Heart right ventricle (tissue), 16 donors: Measurements from ENCODE around the gene OS9. TPM values are rescaled to one million over a fixed set of nuclear protein-coding genes. Genes with fewer than 3 reads are reported as not detected.

ENCODE experiments used
- ATAC-seq, 8 donors: fragments of 200-7000 bp; cut with Tn5 transposase; one replicate each; pipeline ENCODE4 v1.9.1; 2020; ENCODE audit warnings: mild to moderate bottlenecking in 8 of 8, moderate library complexity in 8 of 8, moderate number of reproducible peaks in 1 of 8
- DNase-seq, 2 donors: peaks; one replicate each; pipeline ENCODE4 v3.0.0-alpha.2; 2020
- H3K27ac ChIP-seq, 10 donors: fragments of 200-600 bp; sonication (generic) in 2 of 10; one replicate each; pipeline versions ENCODE4 v1.5.0 to v1.8.0; 2020 to 2022; ENCODE audit warnings: mild to moderate bottlenecking in 3 of 10
- H3K27me3 ChIP-seq, 7 donors: fragments of 200-600 bp; one replicate each; pipeline ENCODE4 v1.8.0; 2021 to 2022; ENCODE audit warnings: mild to moderate bottlenecking in 2 of 7
- H3K36me3 ChIP-seq, 9 donors: fragments of 200-600 bp; sonication (generic) in 1 of 9; one replicate each; pipeline versions ENCODE4 v1.5.0 to v1.8.0; 2020 to 2022; ENCODE audit warnings: mild to moderate bottlenecking in 2 of 9
- H3K4me1 ChIP-seq, 9 donors: fragments of 200-600 bp; sonication (generic) in 1 of 9; one replicate each; pipeline versions ENCODE4 v1.5.0 to v1.8.0; 2020 to 2022; ENCODE audit warnings: mild to moderate bottlenecking in 4 of 9
- H3K4me3 ChIP-seq, 10 donors: fragments of 200-600 bp; sonication (generic) in 2 of 10; one replicate each; pipeline versions ENCODE4 v1.5.0 to v1.8.0; 2020 to 2022; ENCODE audit warnings: mild to moderate bottlenecking in 7 of 10, moderate library complexity in 2 of 10
- H3K9me3 ChIP-seq, 11 donors: fragments of 200-600 bp in 10 of 11; sonication (generic) in 2 of 11; one replicate each; pipeline versions ENCODE4 v1.5.0 to v1.8.0; 2013 to 2022; ENCODE audit warnings: mild to moderate bottlenecking in 2 of 11, control low read depth in 1 of 11, moderate library complexity in 1 of 11
- WGBS, 2 donors: extraction: QIAGEN DNeasy Blood & Tissue Kit; methylation state at CpG; one replicate each; pipeline ENCODE4 v1.1.7; 2013; ENCODE audit warnings: inconsistent platforms in 1 of 2; 5-methylcytosine and 5-hydroxymethylcytosine counted together
- intact Hi-C, 10 donors: fragments of 100-400 bp; cut with DNase I; formaldehyde crosslinking; loops; one replicate each; pipeline versions ENCODE4 v1.11.1 to v1.14.2; 2022
- polyA plus RNA-seq, 2 donors: library from polyadenylated mRNA; stranded (reverse); fragments of 200-250 nt; gene quantifications; one replicate each; pipeline ENCODE4 v1.2.3, GENCODE V29; 2013
- total RNA-seq, 10 donors: library from RNA; stranded (reverse); fragmentation: NEBNext Ultra II Directional in 3 of 10; extraction: Animal tissue kit (Norgen Biotek cat#: 25700) in 3 of 10; gene quantifications; one replicate each; pipeline versions ENCODE4 v1.2.1 to v1.2.4, GENCODE V29; 2021 to 2023
- TF ChIP-seq, protein P1 (sequence below), 9 donors: fragments of 200-600 bp; sonication (generic) in 2 of 9; IDR thresholded peaks; one replicate each; pipeline versions ENCODE4 v1.5.0 to v1.8.0; 2021 to 2022; ENCODE audit warnings: antibody characterized with exemption in 9 of 9, mild to moderate bottlenecking in 5 of 9, moderate library complexity in 1 of 9
- donor health status: Arrhythmogenic right ventricular cardiomyopathy.
- donor health status: ischemic (EF 13 %, LVEDD 7.1; RV severe dilation, severe dysfunction).
- donor health status: healthy with polysubstance abuse.
- donor health status: DM: no; HTN: yes; CAD: no.
- donor health status: DM: no; HTN: no; CAD: no.
- donor health status: ischemic (EF 25% LVEDD 6.9; RV normal size, moderate dysfunction).
- donor health status: ischemic (EF 25% LVEDD 5.7; RV mildly dilated, moderate dysfunction).
- donor health status: healthy.
- donor health status: DM: yes; HTN: yes; CAD: no.
- donor health status: Ischemic cardiomyopathy.
- donor health status: ischemic (EF 35%, LVEDD 5.7; RV mildly dilated, moderate dysfunction).
- donor health status: nonischemic (EF 11% LVEDD 7.7; RV severe dilation, severe dysfunction).
- donor health status: DM: yes; HTN: yes; CAD: no.
- donor health status: PGD.
- donor health status: ischemic (EF 29% LVEDD 5.4; RV normal size, mild dysfunction).
- donor health status: nonischemic (EF 23%, LVEDD 6.1; RV moderate dilation, normal function).

The OS9 gene
- total and polyA plus RNA-seq, 12 donors, result 84.9 to 181 (median 113) TPM

DNA sequence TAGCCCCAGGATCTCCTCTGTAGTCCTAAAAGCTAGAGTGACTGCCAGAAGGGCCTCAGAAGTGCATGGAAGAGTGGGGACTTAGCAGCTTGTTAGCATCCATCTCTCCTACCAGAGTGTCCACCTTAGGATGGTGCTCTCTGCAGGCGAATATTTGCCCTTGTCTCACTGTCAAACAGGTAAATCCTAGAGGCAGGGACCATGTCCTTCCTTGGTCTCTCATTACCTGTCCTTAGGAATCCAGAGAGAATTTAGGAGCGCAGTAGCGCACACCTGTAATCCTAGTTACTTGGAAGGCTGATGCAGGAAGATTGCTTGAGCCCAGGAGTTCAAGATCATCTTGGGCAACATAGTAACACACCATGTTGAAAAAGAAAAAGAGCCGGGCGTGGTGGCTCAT, 23.2 kb downstream of the OS9 start:
- H3K9me3 ChIP-seq, result peaks cover 0 to 1% (median 0%) of the 10 kb centered on the region in 11 donors
- WGBS, 2 donors, result 98% methylated on average over 5 of the region's 5 CpGs
- DNase-seq (no peak), ATAC-seq (no peak)
- intact Hi-C loops, result no loop called here
- H3K36me3 ChIP-seq, result peaks cover 0 to 100% (median 61%) of the 10 kb centered on the region in 9 donors
- TF ChIP-seq, protein P1, sequence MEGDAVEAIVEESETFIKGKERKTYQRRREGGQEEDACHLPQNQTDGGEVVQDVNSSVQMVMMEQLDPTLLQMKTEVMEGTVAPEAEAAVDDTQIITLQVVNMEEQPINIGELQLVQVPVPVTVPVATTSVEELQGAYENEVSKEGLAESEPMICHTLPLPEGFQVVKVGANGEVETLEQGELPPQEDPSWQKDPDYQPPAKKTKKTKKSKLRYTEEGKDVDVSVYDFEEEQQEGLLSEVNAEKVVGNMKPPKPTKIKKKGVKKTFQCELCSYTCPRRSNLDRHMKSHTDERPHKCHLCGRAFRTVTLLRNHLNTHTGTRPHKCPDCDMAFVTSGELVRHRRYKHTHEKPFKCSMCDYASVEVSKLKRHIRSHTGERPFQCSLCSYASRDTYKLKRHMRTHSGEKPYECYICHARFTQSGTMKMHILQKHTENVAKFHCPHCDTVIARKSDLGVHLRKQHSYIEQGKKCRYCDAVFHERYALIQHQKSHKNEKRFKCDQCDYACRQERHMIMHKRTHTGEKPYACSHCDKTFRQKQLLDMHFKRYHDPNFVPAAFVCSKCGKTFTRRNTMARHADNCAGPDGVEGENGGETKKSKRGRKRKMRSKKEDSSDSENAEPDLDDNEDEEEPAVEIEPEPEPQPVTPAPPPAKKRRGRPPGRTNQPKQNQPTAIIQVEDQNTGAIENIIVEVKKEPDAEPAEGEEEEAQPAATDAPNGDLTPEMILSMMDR (IDR thresholded peaks at IDR 0.05), result no peak
- no peaks in the 10 kb centered on the region for H3K27me3 ChIP-seq
- no peak overlapping the region for H3K4me3 ChIP-seq
- H3K4me1 ChIP-seq, result no peaks in the 10 kb centered on the region
- H3K27ac ChIP-seq, result no peak overlapping the region

DNA sequence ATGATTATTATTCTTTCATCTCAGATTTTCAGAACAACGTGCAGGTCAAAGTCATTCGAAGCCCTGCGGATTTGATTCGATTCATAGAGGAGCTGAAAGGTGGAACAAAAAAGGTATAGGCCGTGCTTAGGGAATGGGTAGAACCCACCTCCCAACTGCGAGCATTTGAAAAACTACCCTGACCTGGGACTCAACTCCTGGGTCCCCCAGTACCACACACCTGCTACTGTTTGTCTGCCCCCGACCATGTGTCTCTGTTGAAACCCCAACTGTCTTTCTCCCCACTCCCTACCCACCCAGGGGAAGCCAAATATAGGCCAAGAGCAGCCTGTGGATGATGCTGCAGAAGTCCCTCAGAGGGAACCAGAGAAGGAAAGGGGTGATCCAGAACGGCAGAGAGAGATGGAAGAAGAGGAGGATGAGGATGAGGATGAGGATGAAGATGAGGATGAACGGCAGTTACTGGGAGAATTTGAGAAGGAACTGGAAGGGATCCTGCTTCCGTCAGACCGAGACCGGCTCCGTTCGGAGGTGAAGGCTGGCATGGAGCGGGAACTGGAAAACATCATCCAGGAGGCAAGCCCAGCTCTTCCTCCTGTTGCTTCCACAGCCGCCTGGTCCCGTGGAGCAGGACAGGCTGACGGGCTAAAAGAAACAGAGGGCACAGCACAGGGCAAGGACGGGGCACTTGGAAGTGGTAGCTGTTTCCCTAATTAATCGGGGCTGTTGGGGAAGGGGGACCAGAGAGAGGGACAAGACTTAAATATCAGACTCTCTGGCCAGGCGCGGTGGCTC, 24.1 kb downstream of the OS9 start:
- intact Hi-C loops, result no loop called here
- H3K36me3 ChIP-seq, result peaks cover 0 to 92% (median 61%) of the 10 kb centered on the region in 9 donors
- WGBS, 2 donors, result 96 to 98% methylated on average over 22 of the region's 22 CpGs
- TF ChIP-seq, protein P1 (IDR thresholded peaks at IDR 0.05), result no peak
- no peaks in the 10 kb centered on the region for H3K9me3 ChIP-seq
- DNase-seq (no peak), ATAC-seq (no peak)
- H3K4me1 ChIP-seq, result no peaks in the 10 kb centered on the region
- no peaks in the 10 kb centered on the region for H3K27me3 ChIP-seq
- no peak overlapping the region for H3K4me3 ChIP-seq
- H3K27ac ChIP-seq, result no peak overlapping the region

DNA sequence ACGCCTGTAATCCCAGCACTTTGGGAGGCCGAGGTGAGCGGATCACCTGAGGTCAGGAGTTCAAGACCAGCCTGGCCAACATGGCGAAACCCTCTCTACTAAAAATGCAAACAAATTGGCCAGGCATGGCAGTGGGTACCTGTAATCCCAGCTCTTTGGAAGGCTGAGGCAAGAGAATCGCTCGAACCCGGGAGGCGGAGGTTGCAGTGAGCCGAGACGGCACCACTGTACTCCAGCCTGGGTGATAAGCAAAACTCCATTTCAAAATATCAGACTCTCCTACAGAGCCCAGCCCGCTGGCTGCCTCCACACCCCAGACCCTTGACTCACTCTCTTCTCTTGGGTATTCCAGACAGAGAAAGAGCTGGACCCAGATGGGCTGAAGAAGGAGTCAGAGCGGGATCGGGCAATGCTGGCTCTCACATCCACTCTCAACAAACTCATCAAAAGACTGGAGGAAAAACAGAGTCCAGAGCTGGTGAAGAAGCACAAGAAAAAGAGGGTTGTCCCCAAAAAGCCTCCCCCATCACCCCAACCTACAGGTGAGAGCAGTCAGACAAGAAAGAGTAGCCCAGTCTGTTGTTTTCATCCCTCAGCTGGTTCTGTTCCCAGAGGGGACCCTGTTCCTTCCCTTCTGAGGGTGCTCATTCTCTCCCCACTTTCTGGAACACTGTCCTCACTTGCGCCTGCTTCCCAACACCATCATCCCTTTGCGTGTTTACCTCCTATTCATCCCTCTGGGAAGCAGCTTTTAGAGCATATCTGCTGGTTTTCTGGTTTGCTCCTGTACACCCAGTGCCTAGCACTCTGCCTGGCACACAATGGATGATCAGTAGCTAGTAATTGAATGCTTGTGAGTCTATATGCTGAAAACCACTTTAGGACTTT, 25.0 kb downstream of the OS9 start:
- no peaks in the 10 kb centered on the region for H3K9me3 ChIP-seq
- intact Hi-C loops, result no loop called here
- TF ChIP-seq, protein P1 (IDR thresholded peaks at IDR 0.05), result no peak
- H3K4me1 ChIP-seq, result no peaks in the 10 kb centered on the region
- H3K36me3 ChIP-seq, result peaks cover 0 to 84% (median 61%) of the 10 kb centered on the region in 9 donors
- no peaks in the 10 kb centered on the region for H3K27me3 ChIP-seq
- no peak overlapping the region for H3K4me3 ChIP-seq
- 97 to 98% methylated on average over 15 of the region's 15 CpGs for WGBS, 2 donors
- no peak overlapping the region for H3K27ac ChIP-seq
- no peak for ATAC-seq
- no peak for DNase-seq

DNA sequence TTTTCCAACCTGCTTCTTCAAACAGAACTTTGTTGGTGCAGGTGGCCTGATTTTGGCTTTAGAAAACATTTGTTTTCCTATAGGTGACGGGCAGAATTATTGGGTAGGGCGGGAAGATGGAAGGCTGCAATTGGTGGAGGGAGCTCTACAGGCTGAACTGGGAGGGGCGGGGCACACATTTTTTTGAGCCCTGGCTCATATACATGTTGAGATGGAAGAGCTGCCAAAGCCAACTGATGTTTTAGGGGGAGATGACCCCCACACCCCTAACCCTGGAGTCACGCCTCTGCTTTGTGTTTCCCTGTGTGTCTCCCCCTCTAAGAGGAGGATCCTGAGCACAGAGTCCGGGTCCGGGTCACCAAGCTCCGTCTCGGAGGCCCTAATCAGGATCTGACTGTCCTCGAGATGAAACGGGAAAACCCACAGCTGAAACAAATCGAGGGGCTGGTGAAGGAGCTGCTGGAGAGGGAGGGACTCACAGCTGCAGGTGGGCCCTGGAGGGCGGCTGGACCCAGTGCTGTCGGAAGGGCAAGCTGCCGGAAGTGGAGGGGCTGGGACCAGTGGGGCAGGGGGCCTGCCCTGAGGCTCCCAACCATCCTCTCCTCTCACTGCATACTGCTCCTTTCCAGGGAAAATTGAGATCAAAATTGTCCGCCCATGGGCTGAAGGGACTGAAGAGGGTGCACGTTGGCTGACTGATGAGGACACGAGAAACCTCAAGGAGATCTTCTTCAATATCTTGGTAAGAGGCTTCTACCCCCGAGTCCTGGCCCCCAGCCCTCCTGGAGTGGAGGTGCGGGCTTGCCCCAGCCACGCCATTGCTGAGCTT, 26.1 kb downstream of the OS9 start:
- DNase-seq, result no peak
- intact Hi-C loops, result no loop called here
- 92 to 94% methylated on average over 20 of the region's 20 CpGs for WGBS, 2 donors
- H3K36me3 ChIP-seq, result peaks cover 0 to 73% (median 55%) of the 10 kb centered on the region in 9 donors
- H3K4me1 ChIP-seq, result no peaks in the 10 kb centered on the region
- H3K27ac ChIP-seq, result no peak overlapping the region
- peak in 1 of 8 donors; percentile 10 for ATAC-seq
- H3K9me3 ChIP-seq, result no peaks in the 10 kb centered on the region
- TF ChIP-seq, protein P1 (IDR thresholded peaks at IDR 0.05), result no peak
- no peak overlapping the region for H3K4me3 ChIP-seq
- H3K27me3 ChIP-seq, result peaks cover 0 to 8% (median 0%) of the 10 kb centered on the region in 7 donors
